ENCODE data around the gene LETM1.
"Not testable (repeated sequence)": the region's sequence is repeated elsewhere in the genome, so short reads cannot be mapped to it uniquely, and the experiment has no call there.

The LETM1 gene

DNA sequence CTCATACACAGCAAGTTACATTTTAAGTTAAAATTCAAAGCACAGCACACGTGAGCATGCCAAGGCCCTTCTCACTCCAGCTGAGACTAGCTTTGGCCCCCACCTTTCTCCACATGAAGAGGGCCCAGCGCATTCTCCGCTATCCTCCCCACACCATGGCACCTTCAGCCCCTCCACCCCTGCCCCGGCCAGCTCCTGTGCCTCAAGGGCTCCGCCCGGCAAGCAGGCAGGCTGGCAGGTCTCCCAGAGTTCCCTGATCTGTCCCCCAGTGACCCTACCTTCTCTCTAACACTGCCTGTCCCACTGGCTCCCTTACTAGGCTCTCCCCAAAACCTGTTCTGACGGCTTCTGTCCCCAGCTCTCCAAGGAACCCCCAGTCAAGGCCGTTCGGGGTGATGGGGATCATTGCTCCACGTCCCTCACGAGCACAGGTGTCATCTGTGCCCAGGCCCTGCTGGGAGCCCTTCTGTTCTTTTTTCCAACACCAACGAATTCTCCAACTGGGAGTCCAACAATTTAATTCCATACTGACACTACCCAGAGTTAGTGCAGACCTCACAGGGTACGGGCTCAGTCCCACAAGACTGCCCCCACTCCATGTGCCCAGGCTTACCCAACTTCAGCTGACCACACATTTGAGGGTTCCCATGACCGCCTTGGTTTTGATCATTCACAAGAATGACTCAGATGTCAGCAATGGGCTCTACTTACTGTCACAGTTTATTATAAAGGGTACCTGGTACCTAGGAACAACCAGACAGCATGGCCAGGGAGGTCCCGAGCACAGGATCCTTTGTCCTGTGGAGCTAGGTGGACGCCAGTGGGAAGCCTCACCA lies 4.2 kb downstream of the LETM1 start (continued):
- TF ChIP-seq, protein P1, sequence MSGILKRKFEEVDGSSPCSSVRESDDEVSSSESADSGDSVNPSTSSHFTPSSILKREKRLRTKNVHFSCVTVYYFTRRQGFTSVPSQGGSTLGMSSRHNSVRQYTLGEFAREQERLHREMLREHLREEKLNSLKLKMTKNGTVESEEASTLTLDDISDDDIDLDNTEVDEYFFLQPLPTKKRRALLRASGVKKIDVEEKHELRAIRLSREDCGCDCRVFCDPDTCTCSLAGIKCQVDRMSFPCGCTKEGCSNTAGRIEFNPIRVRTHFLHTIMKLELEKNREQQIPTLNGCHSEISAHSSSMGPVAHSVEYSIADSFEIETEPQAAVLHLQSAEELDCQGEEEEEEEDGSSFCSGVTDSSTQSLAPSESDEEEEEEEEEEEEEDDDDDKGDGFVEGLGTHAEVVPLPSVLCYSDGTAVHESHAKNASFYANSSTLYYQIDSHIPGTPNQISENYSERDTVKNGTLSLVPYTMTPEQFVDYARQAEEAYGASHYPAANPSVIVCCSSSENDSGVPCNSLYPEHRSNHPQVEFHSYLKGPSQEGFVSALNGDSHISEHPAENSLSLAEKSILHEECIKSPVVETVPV (CRISPR knock-in tag; IDR thresholded peaks at IDR 0.05) = no peak
- TF ChIP-seq OSR1 (CRISPR knock-in tag; IDR thresholded peaks at IDR 0.05) = no peak
- TF ChIP-seq, protein P2, sequence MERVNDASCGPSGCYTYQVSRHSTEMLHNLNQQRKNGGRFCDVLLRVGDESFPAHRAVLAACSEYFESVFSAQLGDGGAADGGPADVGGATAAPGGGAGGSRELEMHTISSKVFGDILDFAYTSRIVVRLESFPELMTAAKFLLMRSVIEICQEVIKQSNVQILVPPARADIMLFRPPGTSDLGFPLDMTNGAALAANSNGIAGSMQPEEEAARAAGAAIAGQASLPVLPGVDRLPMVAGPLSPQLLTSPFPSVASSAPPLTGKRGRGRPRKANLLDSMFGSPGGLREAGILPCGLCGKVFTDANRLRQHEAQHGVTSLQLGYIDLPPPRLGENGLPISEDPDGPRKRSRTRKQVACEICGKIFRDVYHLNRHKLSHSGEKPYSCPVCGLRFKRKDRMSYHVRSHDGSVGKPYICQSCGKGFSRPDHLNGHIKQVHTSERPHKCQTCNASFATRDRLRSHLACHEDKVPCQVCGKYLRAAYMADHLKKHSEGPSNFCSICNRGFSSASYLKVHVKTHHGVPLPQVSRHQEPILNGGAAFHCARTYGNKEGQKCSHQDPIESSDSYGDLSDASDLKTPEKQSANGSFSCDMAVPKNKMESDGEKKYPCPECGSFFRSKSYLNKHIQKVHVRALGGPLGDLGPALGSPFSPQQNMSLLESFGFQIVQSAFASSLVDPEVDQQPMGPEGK (CRISPR knock-in tag; IDR thresholded peaks at IDR 0.05; ENCODE audit: borderline replicate concordance) = no peak
- TF ChIP-seq GLIS3 (CRISPR knock-in tag; IDR thresholded peaks at IDR 0.05) = no peak
- TF ChIP-seq TCF4 (CRISPR knock-in tag; IDR thresholded peaks at IDR 0.05; ENCODE audit: borderline replicate concordance) = no peak
- TF ChIP-seq ZFP3 (CRISPR knock-in tag; IDR thresholded peaks at IDR 0.05) = no peak
- no peak for TF ChIP-seq CSDC2 (CRISPR knock-in tag; IDR thresholded peaks at IDR 0.05)
- no peak for TF ChIP-seq BACH2 (CRISPR knock-in tag; IDR thresholded peaks at IDR 0.05; ENCODE audit: borderline replicate concordance)
- no peak for TF ChIP-seq ZNF8 (CRISPR knock-in tag; IDR thresholded peaks at IDR 0.05)

DNA sequence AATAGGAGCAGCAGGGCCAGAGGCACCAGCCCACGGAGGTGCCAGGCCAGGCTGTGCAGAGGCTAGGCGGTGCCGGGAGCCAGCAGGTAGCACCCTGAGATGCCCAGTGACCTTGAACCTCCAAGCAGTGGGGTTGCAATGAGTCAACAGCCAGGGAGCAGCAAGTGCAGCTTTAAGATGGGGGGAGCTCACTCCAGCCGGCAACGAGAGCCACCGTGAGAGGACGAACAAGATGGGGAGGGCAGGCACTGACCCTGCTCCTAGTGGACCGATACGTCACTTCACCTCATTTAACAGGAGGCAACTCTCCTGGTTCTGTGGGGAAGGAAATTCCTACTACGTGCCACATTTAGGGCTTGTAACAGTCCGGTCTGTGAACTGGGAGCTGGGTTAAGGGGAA lies 4.8 kb downstream of the LETM1 start:
- no peak for ATAC-seq
- TF ChIP-seq, protein P3, sequence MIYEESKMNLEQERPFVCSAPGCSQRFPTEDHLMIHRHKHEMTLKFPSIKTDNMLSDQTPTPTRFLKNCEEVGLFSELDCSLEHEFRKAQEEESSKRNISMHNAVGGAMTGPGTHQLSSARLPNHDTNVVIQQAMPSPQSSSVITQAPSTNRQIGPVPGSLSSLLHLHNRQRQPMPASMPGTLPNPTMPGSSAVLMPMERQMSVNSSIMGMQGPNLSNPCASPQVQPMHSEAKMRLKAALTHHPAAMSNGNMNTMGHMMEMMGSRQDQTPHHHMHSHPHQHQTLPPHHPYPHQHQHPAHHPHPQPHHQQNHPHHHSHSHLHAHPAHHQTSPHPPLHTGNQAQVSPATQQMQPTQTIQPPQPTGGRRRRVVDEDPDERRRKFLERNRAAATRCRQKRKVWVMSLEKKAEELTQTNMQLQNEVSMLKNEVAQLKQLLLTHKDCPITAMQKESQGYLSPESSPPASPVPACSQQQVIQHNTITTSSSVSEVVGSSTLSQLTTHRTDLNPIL (CRISPR knock-in tag; IDR thresholded peaks at IDR 0.05; ENCODE audit: low read depth) = no peak
- TF ChIP-seq ESRRG (CRISPR knock-in tag; IDR thresholded peaks at IDR 0.05) (no peak), RARB (CRISPR knock-in tag; IDR thresholded peaks at IDR 0.05) (no peak), CSDC2 (CRISPR knock-in tag; IDR thresholded peaks at IDR 0.05) (no peak), TCF4 (CRISPR knock-in tag; IDR thresholded peaks at IDR 0.05; ENCODE audit: borderline replicate concordance) (no peak), TOX (CRISPR knock-in tag; IDR thresholded peaks at IDR 0.05; ENCODE audit: borderline replicate concordance) (no peak), ZNF70 (CRISPR knock-in tag; IDR thresholded peaks at IDR 0.05) (no peak), ZNF565 (CRISPR knock-in tag; conservative IDR thresholded peaks at IDR 0.05; ENCODE audit: low read depth) (no peak), ARNTL (CRISPR knock-in tag; IDR thresholded peaks at IDR 0.05; ENCODE audit: borderline replicate concordance, low read depth) (no peak)
- TF ChIP-seq, protein P4, sequence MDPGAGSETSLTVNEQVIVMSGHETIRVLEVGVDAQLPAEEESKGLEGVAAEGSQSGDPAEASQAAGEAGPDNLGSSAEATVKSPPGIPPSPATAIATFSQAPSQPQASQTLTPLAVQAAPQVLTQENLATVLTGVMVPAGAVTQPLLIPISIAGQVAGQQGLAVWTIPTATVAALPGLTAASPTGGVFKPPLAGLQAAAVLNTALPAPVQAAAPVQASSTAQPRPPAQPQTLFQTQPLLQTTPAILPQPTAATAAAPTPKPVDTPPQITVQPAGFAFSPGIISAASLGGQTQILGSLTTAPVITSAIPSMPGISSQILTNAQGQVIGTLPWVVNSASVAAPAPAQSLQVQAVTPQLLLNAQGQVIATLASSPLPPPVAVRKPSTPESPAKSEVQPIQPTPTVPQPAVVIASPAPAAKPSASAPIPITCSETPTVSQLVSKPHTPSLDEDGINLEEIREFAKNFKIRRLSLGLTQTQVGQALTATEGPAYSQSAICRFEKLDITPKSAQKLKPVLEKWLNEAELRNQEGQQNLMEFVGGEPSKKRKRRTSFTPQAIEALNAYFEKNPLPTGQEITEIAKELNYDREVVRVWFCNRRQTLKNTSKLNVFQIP (CRISPR knock-in tag; IDR thresholded peaks at IDR 0.05; ENCODE audit: borderline replicate concordance, low read depth) = no peak

DNA sequence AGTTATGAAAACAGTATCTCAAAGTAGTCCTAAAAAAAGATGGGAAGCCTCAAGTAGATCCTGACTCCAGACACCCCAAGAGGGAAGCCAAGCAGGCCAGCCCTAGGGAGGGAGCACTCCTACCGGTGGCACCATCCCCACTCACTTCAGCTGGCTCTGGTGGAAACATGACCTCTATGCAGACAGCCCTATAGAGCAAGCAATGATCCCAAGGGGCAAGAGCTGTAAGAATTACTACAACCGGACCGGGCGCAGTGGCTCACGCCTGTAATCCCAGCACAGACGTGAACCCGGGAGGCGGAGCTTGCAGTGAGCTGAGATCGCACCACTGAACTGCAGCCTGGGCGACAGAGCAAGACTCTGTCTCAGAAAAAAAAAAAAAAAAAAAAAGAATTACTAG lies 5.7 kb downstream of the LETM1 start:
- no peak for ATAC-seq
- TF ChIP-seq TCF4 (CRISPR knock-in tag; IDR thresholded peaks at IDR 0.05; ENCODE audit: borderline replicate concordance) (no peak), GLIS3 (CRISPR knock-in tag; IDR thresholded peaks at IDR 0.05) (no peak), ZFP30 (CRISPR knock-in tag; IDR thresholded peaks at IDR 0.05) (no peak), ZFP3 (CRISPR knock-in tag; IDR thresholded peaks at IDR 0.05) (no peak), ARNTL (CRISPR knock-in tag; IDR thresholded peaks at IDR 0.05; ENCODE audit: borderline replicate concordance, low read depth) (no peak), ZC3H10 (CRISPR knock-in tag; IDR thresholded peaks at IDR 0.05) (no peak)
- TF ChIP-seq, protein P4 (CRISPR knock-in tag; IDR thresholded peaks at IDR 0.05; ENCODE audit: borderline replicate concordance, low read depth) = no peak

DNA sequence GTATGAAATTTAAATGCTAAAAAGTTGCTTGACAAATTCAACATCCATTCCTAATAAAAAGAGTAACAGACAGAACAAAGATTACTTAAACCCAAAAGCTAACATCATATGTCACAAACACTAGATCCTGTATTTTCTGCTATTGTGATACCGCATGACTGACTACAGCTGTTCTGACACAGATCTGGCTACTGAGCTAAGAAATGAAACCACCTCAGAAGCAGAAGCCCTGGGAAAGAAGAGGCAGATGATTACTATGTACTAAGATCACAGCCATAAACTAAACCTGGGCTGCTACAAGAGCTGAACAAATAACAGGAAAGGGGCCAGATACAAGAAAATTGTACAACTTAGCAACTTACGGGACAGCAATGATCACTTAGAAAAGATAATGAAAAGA lies 9.4 kb downstream of the LETM1 start:
- no peak for TF ChIP-seq ARNTL (CRISPR knock-in tag; IDR thresholded peaks at IDR 0.05; ENCODE audit: borderline replicate concordance, low read depth)
- TF ChIP-seq GLIS3 (CRISPR knock-in tag; IDR thresholded peaks at IDR 0.05) = no peak
- TF ChIP-seq ZFP30 (CRISPR knock-in tag; IDR thresholded peaks at IDR 0.05) = no peak
- TF ChIP-seq ZC3H10 (CRISPR knock-in tag; IDR thresholded peaks at IDR 0.05) = no peak
- no peak for TF ChIP-seq ISL1 (CRISPR knock-in tag; IDR thresholded peaks at IDR 0.05)
- TF ChIP-seq, protein P5, sequence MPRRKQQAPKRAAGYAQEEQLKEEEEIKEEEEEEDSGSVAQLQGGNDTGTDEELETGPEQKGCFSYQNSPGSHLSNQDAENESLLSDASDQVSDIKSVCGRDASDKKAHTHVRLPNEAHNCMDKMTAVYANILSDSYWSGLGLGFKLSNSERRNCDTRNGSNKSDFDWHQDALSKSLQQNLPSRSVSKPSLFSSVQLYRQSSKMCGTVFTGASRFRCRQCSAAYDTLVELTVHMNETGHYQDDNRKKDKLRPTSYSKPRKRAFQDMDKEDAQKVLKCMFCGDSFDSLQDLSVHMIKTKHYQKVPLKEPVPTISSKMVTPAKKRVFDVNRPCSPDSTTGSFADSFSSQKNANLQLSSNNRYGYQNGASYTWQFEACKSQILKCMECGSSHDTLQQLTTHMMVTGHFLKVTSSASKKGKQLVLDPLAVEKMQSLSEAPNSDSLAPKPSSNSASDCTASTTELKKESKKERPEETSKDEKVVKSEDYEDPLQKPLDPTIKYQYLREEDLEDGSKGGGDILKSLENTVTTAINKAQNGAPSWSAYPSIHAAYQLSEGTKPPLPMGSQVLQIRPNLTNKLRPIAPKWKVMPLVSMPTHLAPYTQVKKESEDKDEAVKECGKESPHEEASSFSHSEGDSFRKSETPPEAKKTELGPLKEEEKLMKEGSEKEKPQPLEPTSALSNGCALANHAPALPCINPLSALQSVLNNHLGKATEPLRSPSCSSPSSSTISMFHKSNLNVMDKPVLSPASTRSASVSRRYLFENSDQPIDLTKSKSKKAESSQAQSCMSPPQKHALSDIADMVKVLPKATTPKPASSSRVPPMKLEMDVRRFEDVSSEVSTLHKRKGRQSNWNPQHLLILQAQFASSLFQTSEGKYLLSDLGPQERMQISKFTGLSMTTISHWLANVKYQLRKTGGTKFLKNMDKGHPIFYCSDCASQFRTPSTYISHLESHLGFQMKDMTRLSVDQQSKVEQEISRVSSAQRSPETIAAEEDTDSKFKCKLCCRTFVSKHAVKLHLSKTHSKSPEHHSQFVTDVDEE (CRISPR knock-in tag; IDR thresholded peaks at IDR 0.05) = no peak
- TF ChIP-seq ESRRG (CRISPR knock-in tag; IDR thresholded peaks at IDR 0.05) = no peak
- TF ChIP-seq SNAI2 (CRISPR knock-in tag; IDR thresholded peaks at IDR 0.05) = no peak
- ATAC-seq = no peak

DNA sequence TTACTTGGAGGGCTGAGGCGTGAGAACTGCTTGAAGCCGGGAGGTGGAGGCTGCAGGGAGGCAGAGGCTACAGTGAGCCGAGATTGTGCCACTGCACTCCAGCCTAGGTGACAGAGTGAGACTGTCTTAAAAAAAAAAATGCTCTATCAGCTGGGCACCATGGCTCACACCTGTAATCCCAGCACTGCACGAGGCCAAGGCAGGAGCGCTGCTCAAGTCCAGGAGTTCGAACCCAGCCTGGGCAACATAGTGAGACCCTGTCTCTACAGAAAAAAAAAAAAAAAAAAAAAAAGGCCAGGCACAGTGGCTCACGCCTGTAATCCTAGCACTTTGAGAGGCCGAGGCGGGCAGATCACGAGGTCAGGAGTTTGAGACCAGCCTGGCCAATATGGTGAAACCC lies 11.3 kb downstream of the LETM1 start:
- ATAC-seq = not testable (repeated sequence)

Measured in SK-N-SH treated with all-trans-retinoic acid at 6 μM for 48 hours (cell line).